GM06990 (cell line): ENCODE data around the gene KDM4B.

ENCODE experiments used
- DNase-seq: peaks from one replicate; pipeline ENCODE4 v3.0.0-alpha.2; 2011; ENCODE audit not compliant: insufficient read length; ENCODE audit errors: extremely low read depth
- H3K27me3 ChIP-seq: replicated peaks from 2 replicates; pipeline ENCODE4 v1.6.0; 2011; ENCODE audit warnings: low read length; ENCODE audit not compliant: control insufficient read depth, insufficient read depth
- H3K36me3 ChIP-seq: 2 replicates; pipeline ENCODE4 v1.5.1; 2011; ENCODE audit warnings: low read length; ENCODE audit not compliant: control insufficient read depth, insufficient read depth
- H3K4me3 ChIP-seq: replicated peaks from 2 replicates; pipeline ENCODE4 v1.5.1; 2011; ENCODE audit warnings: low read depth, mild to moderate bottlenecking, control low read depth, low read length
- CTCF ChIP-seq: IDR thresholded peaks from 2 replicates; pipeline ENCODE4 v1.5.1; 2011; ENCODE audit warnings: low read length, control low read depth, mild to moderate bottlenecking, inconsistent platforms; ENCODE audit not compliant: insufficient read depth, poor library complexity, severe bottlenecking

KDM4B gene

DNA sequence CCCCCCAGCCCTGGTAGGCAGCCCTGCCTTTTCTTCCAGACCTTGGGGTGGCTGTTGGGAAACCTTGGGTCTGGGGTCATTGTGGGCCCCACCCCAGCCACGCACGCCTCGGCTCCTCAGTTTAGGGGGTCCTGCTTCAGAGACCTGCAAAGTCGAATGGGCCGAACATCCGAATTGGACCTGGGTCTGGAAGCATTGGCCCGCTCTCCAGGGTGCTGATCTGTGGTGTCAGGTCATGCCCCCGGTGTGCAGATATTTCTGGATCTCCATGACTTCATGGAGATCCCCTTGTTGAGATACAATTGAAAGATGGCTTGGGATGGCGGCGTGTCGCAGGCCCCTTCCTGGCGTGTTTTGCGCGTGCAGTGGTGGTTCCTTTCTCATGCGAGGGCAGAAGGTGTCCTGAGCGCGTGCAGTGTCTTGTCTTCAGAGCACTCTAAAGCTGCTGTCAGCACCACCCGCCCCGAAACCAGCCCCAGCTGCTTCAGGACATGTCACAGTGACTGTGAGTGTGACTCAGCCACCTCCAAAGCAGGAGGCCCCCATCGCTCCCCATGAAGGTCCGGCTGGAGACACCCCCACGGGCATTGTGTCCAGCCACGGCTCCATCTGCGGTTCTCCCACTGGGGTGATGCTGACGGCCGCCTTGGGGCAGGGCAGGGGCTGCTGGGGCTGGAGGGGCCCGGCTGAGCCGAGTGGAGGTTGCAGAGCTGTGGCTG is 112.7 kb downstream of the KDM4B start:
- Histone ChIP-seq H3K4me3 (no peak overlapping the region), H3K27me3 (no peaks in the 10 kb centered on the region), H3K36me3 (peaks cover 23% of the 10 kb centered on the region)
- no peak for TF ChIP-seq CTCF
- no peak for DNase-seq

DNA sequence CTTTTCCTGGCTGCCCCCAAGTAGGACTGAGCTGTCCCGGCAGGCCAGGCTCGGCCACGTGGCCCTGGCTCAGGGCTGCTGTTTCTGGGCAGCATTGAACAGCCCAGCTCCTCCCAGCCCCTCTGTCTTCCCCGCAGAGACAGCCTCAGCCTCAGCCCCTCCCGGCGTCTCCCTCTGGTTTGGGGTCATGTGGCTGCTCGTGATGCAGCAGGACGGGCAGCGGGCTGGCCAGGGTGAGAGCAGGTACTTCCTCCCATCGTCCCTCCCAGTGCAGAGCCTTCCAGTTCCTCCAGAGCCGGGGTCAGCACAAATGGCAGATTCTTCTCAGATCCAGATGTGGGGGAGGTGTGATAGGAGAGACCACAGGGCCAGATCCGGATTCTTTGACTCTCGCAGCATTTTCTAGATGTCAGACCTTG is 114.6 kb downstream of the KDM4B start:
- no peak for DNase-seq
- TF ChIP-seq CTCF: no peak
- Histone ChIP-seq H3K4me3 (no peak overlapping the region), H3K27me3 (no peaks in the 10 kb centered on the region), H3K36me3 (peaks cover 16% of the 10 kb centered on the region)

DNA sequence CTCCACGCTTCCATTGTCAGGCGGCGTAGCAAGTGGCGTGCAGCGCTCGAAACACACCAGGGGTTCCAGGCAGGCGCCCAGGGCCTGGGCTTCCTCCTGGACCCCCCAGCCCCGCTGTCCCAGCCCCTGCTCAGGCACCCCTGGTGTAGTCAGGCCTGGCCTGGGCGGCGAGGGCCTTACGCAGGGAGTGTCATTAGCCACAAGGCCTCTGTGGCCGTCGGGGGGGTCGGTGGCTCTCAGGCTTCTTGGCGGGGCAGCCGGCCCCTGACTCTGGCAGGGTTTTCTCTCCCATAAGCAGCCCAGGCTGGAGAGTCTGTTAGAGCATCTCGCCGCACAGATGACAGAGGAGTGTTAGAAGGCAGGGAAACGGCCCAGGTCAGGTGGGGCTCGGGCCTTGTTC is 116.7 kb downstream of the KDM4B start:
- DNase-seq: no peak
- Histone ChIP-seq H3K27me3 (no peaks in the 10 kb centered on the region), H3K36me3 (peaks cover 21% of the 10 kb centered on the region), H3K4me3 (no peak overlapping the region)
- no peak for TF ChIP-seq CTCF

DNA sequence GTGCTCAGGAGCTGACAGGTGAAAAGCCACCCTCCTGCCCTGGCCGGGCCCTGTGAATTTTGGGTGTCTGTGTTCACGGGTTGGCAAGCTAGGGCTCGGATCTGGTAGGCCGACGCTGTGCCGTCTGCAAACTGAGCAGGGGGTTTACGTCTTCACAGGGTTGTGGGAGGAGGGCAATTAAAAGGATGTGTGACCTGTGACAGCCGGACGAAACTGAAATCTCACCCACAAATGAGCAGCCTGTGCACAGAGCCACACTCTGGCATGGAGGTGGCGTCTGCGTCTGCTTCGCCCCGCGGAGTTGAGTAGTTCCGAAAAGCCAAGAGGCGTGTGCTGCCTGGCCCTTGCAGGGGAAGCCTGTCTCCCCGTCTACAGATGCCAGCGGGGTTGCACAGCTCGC is 117.3 kb downstream of the KDM4B start:
- no peak overlapping the region for H3K4me3 ChIP-seq
- no peak for DNase-seq
- H3K36me3 ChIP-seq: peaks cover 21% of the 10 kb centered on the region
- no peak for TF ChIP-seq CTCF
- no peaks in the 10 kb centered on the region for H3K27me3 ChIP-seq

- no peak for TF ChIP-seq CTCF
- Histone ChIP-seq H3K27me3 (no peaks in the 10 kb centered on the region), H3K4me3 (no peak overlapping the region), H3K36me3 (peaks cover 18% of the 10 kb centered on the region)
- no peak for DNase-seq
Measured at GRCh38 chr19:5086725-5087439, 118.0 kb downstream of the KDM4B start.
